ENCODE measurements around the gene ZNF219.

Gene ZNF219

GRCh38 chr14:21121122-21121521, 22.7 kb upstream of the ZNF219 start:
- TF ChIP-seq CTCF (IDR thresholded peaks at IDR 0.05; ENCODE audit: low read depth, low read length), result no peak
- no peak overlapping the region for H3K4me3 ChIP-seq (ENCODE audit: low read depth, low read length)
- in situ Hi-C loops (cut with HindIII; ENCODE audit: low sequenced_read_pairs), result no loop called here
- DNase-seq (ENCODE audit: low read depth, low spot score), result no peak

GRCh38 chr14:21120686-21121085, 22.2 kb upstream of the ZNF219 start:
- no peak for DNase-seq (ENCODE audit: low read depth, low spot score)
- in situ Hi-C loops (cut with HindIII; ENCODE audit: low sequenced_read_pairs), result no loop called here
- TF ChIP-seq CTCF (IDR thresholded peaks at IDR 0.05; ENCODE audit: low read depth, low read length), result no peak
- no peak overlapping the region for H3K4me3 ChIP-seq (ENCODE audit: low read depth, low read length)

GRCh38 chr14:21118933-21119332, 20.5 kb upstream of the ZNF219 start:
- no peak overlapping the region for H3K4me3 ChIP-seq (ENCODE audit: low read depth, low read length)
- no peak for DNase-seq (ENCODE audit: low read depth, low spot score)
- in situ Hi-C loops (cut with HindIII; ENCODE audit: low sequenced_read_pairs), result no loop called here
- no peak for TF ChIP-seq CTCF (IDR thresholded peaks at IDR 0.05; ENCODE audit: low read depth, low read length)

- no peak overlapping the region for H3K4me3 ChIP-seq (ENCODE audit: low read depth, low read length)
- TF ChIP-seq CTCF (IDR thresholded peaks at IDR 0.05; ENCODE audit: low read depth, low read length), result no peak
- no peak for DNase-seq (ENCODE audit: low read depth, low spot score)
- in situ Hi-C loops (cut with HindIII; ENCODE audit: low sequenced_read_pairs), result no loop called here
Observed at GRCh38 chr14:21113369-21113768, 14.9 kb upstream of the ZNF219 start.

GRCh38 chr14:21112255-21112654, 13.8 kb upstream of the ZNF219 start:
- in situ Hi-C loops (cut with HindIII; ENCODE audit: low sequenced_read_pairs), result no loop called here
- TF ChIP-seq CTCF (IDR thresholded peaks at IDR 0.05; ENCODE audit: low read depth, low read length), result no peak
- no peak overlapping the region for H3K4me3 ChIP-seq (ENCODE audit: low read depth, low read length)
- no peak for DNase-seq (ENCODE audit: low read depth, low spot score)

GRCh38 chr14:21109377-21110138, 11.1 kb upstream of the ZNF219 start:
- in situ Hi-C loops (cut with HindIII; ENCODE audit: low sequenced_read_pairs), result no loop called here

More at GRCh38 chr14:21109377-21110138, 11.1 kb upstream of the ZNF219 start:
- no peak for TF ChIP-seq CTCF (IDR thresholded peaks at IDR 0.05; ENCODE audit: low read depth, low read length)
- H3K4me3 ChIP-seq (ENCODE audit: low read depth, low read length), result no peak overlapping the region
- DNase-seq (ENCODE audit: low read depth, low spot score), result no peak

All from astrocyte of the spinal cord (primary cell).